Mucosa of rectum (tissue), 2 donors: ENCODE results near the gene NUP43.

Experiments used
- H3K27ac ChIP-seq, 2 donors: one replicate each; pipeline ENCODE4 v1.7.0; 2013; ENCODE audit warnings: inconsistent platforms in 2 of 2, low read depth in 2 of 2, low read length in 2 of 2
- H3K27me3 ChIP-seq, 2 donors: one replicate each; pipeline ENCODE4 v1.7.0; 2013; ENCODE audit warnings: low read length in 2 of 2; ENCODE audit not compliant: control insufficient read depth in 2 of 2, insufficient read depth in 2 of 2
- H3K36me3 ChIP-seq, 2 donors: one replicate each; pipeline ENCODE4 v1.7.0; 2013; ENCODE audit warnings: low read length in 2 of 2; ENCODE audit not compliant: control insufficient read depth in 2 of 2, insufficient read depth in 2 of 2
- H3K4me1 ChIP-seq, 2 donors: one replicate each; pipeline ENCODE4 v1.7.0; 2013; ENCODE audit warnings: low read length in 2 of 2, mild to moderate bottlenecking in 1 of 2; ENCODE audit not compliant: control insufficient read depth in 2 of 2, insufficient read depth in 2 of 2
- H3K4me3 ChIP-seq, 2 donors: one replicate each; pipeline ENCODE4 v1.7.0; 2013; ENCODE audit warnings: low read length in 2 of 2
- H3K9ac ChIP-seq, 2 donors: one replicate each; pipeline ENCODE4 v1.7.0; 2013; ENCODE audit warnings: low read length in 2 of 2, low read depth in 1 of 2, mild to moderate bottlenecking in 1 of 2
- H3K9me3 ChIP-seq, 2 donors: one replicate each; pipeline ENCODE4 v1.7.0; 2013; ENCODE audit warnings: low read length in 2 of 2; ENCODE audit not compliant: control insufficient read depth in 2 of 2
- donor health status: healthy.
- donor health status: Normal muscosa, but diverticular disease.

The NUP43 gene

GRCh38 chr6:149723771-149724417, 22.4 kb downstream of the NUP43 start:
- Histone ChIP-seq H3K9ac (no peak overlapping the region), H3K36me3 (peaks cover 9 to 14% of the 10 kb centered on the region in 2 donors), H3K27ac (no peak overlapping the region), H3K27me3 (no peaks in the 10 kb centered on the region), H3K4me1 (no peaks in the 10 kb centered on the region), H3K4me3 (no peak overlapping the region), H3K9me3 (no peaks in the 10 kb centered on the region)

DNA sequence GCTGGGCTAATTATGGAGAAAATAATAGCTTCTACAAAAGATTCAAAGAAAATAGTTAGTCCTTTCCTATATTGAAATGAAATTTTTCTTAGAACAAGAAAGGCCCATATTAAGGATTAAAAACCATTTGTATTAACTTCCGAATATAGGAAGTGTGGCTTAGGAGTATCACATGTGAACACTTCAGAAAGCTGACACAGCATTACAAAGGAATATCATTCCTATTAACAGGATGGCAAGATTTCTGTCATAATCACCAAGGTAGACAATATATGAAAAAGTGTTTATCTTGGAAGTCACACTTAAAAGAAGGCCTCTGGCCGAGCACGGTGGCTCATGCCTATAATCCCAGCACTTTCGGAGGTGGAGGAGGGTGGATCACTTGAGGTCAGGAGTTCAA, 23.1 kb downstream of the NUP43 start:
- no peak overlapping the region for H3K4me3 ChIP-seq
- peaks cover 5 to 9% of the 10 kb centered on the region in 2 donors for H3K36me3 ChIP-seq
- no peaks in the 10 kb centered on the region for H3K9me3 ChIP-seq
- no peak overlapping the region for H3K9ac ChIP-seq
- H3K27me3 ChIP-seq: no peaks in the 10 kb centered on the region
- H3K4me1 ChIP-seq: peaks cover 3 to 5% of the 10 kb centered on the region in 2 donors
- H3K27ac ChIP-seq: no peak overlapping the region

- H3K9me3 ChIP-seq: no peaks in the 10 kb centered on the region
- no peaks in the 10 kb centered on the region for H3K27me3 ChIP-seq
- no peak overlapping the region for H3K4me3 ChIP-seq
- H3K4me1 ChIP-seq: peaks cover 5 to 18% of the 10 kb centered on the region in 2 donors
- H3K36me3 ChIP-seq: no peaks in the 10 kb centered on the region
- no peak overlapping the region for H3K27ac ChIP-seq
- H3K9ac ChIP-seq: no peak overlapping the region
Measured at GRCh38 chr6:149719531-149719930, 26.8 kb downstream of the NUP43 start.

- Histone ChIP-seq H3K27me3 (no peaks in the 10 kb centered on the region), H3K4me1 (peaks cover 5 to 18% of the 10 kb centered on the region in 2 donors), H3K27ac (peak within 1 kb of the TSS; percentile 96 to 98), H3K9me3 (no peaks in the 10 kb centered on the region), H3K36me3 (no peaks in the 10 kb centered on the region), H3K4me3 (peak within 1 kb of the TSS; percentile 79 to 95), H3K9ac (peak within 1 kb of the TSS; percentile 94 to 97)
Measured at GRCh38 chr6:149717588-149718458, 28.5 kb downstream of the NUP43 start, which contains the start of gene LATS1. Gene LATS1, minus strand, starts transcription at chr6:149718101. Its CDS starts 15,975 bp downstream, at chr6:149702126.

GRCh38 chr6:149717255-149717587, 29.1 kb downstream of the NUP43 start:
- H3K27me3 ChIP-seq: no peaks in the 10 kb centered on the region
- no peaks in the 10 kb centered on the region for H3K9me3 ChIP-seq
- peak overlapping the region; percentile 79 to 95 for H3K4me3 ChIP-seq
- peak overlapping the region; percentile 94 to 97 for H3K9ac ChIP-seq
- H3K36me3 ChIP-seq: no peaks in the 10 kb centered on the region
- peak overlapping the region; percentile 96 to 98 for H3K27ac ChIP-seq
- peaks cover 5 to 18% of the 10 kb centered on the region in 2 donors for H3K4me1 ChIP-seq

DNA sequence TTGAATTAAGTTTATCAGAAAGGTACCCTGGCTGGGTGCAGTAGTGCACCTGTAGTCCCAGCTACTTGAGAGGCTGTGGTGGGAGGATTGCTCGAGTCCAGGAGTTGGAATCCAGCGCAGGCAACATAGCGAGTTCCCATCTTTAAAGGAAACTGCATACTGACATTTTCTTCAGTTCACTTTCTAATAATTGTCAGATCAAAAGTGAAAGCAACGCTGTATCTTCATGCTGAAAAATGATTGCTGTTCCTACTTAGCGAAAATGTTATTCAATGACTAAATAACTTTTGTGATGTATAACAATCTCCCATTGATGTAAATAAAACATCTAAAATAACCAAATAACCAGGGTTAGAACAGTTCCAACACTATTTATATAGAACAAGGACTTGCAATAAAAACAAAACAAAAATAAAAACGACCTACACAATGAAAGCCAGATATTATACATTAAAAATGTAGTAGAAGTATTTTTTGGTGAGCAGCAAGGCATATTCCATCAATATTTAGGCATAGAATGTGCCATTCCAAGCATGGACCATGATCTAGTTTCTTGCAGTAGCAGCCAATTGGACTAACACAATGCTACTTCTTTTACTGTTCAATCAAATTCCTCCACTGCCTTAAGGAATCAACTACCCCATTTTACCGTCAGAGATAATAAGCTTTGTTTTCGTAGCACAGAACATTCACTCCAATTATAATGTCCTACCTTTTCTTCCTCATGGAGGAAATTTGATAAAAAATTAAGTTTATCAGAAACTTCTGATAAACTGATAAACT, 30.0 kb downstream of the NUP43 start:
- no peaks in the 10 kb centered on the region for H3K27me3 ChIP-seq
- no peaks in the 10 kb centered on the region for H3K9me3 ChIP-seq
- peak overlapping the region in 1 of 2 donors; percentile 96 for H3K27ac ChIP-seq
- H3K4me1 ChIP-seq: peaks cover 8 to 18% of the 10 kb centered on the region in 2 donors
- H3K4me3 ChIP-seq: peak overlapping the region; percentile 79 to 95
- no peaks in the 10 kb centered on the region for H3K36me3 ChIP-seq
- peak overlapping the region in 1 of 2 donors; percentile 97 for H3K9ac ChIP-seq

GRCh38 chr6:149714442-149714841, 31.9 kb downstream of the NUP43 start:
- peaks cover 8 to 18% of the 10 kb centered on the region in 2 donors for H3K4me1 ChIP-seq
- H3K27me3 ChIP-seq: no peaks in the 10 kb centered on the region
- H3K4me3 ChIP-seq: no peak overlapping the region
- H3K36me3 ChIP-seq: no peaks in the 10 kb centered on the region
- H3K9ac ChIP-seq: no peak overlapping the region
- H3K9me3 ChIP-seq: no peaks in the 10 kb centered on the region
- no peak overlapping the region for H3K27ac ChIP-seq

DNA sequence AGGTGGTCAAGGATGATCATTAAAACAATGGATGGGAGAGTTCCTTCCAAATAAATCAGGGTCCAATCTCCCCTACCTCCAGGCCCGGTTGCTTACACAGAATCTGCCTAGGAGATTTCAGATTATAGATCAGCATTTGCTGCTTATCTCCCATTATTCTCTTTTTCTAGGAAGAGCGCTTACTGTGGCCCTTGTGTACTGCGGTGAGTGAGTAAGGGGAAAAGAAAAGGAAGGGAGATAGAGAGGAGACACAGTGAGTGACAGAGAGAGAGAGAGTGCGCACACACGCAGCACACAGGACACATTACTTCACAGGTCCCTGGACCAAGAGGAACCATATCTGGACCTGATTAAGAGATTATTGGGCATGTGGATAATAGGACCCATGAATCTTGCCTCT, 34.6 kb downstream of the NUP43 start:
- no peak overlapping the region for H3K27ac ChIP-seq
- no peaks in the 10 kb centered on the region for H3K36me3 ChIP-seq
- no peak overlapping the region for H3K4me3 ChIP-seq
- no peak overlapping the region for H3K9ac ChIP-seq
- H3K4me1 ChIP-seq: peaks cover 3 to 10% of the 10 kb centered on the region in 2 donors
- H3K9me3 ChIP-seq: no peaks in the 10 kb centered on the region
- H3K27me3 ChIP-seq: no peaks in the 10 kb centered on the region

GRCh38 chr6:149701714-149702113, 44.6 kb downstream of the NUP43 start:
- H3K4me1 ChIP-seq: no peaks in the 10 kb centered on the region
- H3K27me3 ChIP-seq: no peaks in the 10 kb centered on the region
- H3K9ac ChIP-seq: no peak overlapping the region
- H3K9me3 ChIP-seq: no peaks in the 10 kb centered on the region
- no peak overlapping the region for H3K27ac ChIP-seq
- H3K4me3 ChIP-seq: no peak overlapping the region
- peaks cover 5 to 17% of the 10 kb centered on the region in 2 donors for H3K36me3 ChIP-seq

GRCh38 chr6:149699150-149699549, 47.2 kb downstream of the NUP43 start:
- Histone ChIP-seq H3K4me1 (no peaks in the 10 kb centered on the region), H3K9me3 (no peaks in the 10 kb centered on the region), H3K36me3 (peaks cover 7 to 19% of the 10 kb centered on the region in 2 donors), H3K9ac (no peak overlapping the region), H3K27ac (no peak overlapping the region), H3K4me3 (no peak overlapping the region), H3K27me3 (no peaks in the 10 kb centered on the region)
